Fibroblast of skin of scalp (primary cell): ENCODE results near the gene CYP26A1.

Experiments used
- DNase-seq: peaks from one replicate; pipeline ENCODE4 v3.0.0-alpha.2; 2013

CYP26A1 gene

DNA sequence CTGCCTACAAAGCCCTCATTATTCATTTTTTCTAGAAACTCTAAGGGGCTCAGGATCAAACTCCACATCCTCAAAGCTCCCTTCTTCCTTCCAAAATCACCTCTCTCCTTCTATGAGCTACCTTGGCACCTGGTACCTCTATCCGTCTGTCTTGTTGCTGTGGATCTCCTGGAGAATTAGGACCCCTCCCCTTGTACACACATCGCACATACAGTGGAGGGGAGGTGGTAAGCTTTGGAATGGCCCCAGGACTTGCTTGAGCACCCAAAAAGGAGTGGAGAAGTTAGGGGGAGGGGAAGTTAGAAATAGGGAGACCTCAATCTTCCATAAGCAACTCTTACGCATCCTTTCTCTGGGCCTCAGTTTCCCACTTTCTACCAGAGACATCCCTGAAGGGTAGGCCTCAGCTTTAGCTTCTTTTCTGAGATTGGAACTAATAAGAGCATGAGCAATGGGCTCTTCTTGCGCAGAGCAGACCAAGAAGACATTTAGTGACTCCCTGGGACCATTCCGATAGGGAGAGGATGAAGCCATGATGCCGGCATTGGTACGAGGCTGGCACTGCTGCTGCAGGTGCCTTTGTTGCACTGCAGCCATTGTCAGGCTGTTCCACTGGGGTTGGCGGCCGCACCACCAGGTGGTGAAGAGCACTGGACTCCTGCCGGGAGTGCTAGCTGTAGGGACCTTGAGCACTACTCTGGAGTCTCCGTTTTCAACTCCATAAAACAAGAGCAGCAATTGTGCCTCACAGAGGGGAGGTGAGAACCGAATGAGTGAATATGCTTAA is 8.6 kb upstream of the CYP26A1 start:
- no peak for DNase-seq

DNA sequence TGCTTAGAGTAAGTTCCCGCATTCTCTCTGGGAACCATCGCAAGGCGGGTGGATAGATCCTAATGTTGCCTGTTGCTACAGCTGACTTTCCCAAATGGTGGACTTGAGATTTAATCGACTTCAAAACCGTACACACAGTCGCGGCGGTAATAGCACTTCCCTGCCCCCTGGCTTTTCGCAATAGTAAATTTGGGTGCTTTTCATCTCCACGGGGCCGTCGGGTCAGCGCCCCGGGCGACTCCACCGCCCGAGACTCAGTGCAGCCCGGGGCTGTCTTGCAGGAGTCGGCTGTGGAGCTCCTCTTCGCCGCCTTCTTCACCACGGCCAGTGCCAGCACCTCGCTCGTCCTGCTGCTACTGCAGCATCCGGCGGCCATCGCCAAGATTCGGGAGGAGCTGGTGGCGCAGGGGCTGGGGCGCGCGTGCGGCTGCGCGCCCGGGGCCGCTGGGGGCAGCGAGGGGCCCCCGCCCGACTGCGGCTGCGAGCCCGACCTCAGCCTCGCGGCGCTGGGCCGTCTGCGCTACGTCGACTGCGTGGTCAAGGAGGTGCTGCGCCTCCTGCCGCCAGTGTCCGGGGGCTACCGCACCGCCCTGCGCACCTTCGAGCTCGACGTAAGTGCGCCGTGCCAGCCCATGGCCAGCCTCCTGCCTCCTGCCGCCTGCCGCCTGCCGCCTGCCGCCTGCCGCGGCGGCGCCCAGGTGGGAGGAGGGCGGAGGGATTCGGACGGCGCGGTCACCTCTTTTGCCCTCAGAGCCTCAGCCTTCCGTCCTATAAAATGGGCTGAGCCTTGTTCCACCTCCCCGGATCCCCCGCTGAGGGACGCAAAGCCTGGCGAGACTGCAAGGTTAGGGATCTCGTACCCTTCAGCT is 7.8 kb upstream of the CYP26A1 start:
- DNase-seq: no peak

DNA sequence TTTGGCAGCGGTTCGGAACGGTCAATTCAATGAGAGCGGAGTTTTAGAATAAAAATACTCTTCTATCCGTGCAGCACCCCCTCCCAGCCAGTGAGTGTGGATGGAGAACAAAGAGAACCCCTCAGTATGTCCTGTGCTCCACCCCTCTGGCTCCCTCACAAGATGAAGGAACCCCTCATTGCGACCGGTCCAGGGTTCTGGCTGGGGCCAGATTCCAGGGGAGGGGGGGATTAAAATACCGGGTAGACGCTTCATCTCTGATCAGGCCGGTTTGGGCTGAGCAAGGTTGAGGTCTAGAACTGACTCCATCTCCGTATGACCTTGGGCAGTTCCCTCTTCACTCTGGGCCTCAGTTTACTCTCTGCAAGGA is 7.2 kb upstream of the CYP26A1 start:
- no peak for DNase-seq

DNA sequence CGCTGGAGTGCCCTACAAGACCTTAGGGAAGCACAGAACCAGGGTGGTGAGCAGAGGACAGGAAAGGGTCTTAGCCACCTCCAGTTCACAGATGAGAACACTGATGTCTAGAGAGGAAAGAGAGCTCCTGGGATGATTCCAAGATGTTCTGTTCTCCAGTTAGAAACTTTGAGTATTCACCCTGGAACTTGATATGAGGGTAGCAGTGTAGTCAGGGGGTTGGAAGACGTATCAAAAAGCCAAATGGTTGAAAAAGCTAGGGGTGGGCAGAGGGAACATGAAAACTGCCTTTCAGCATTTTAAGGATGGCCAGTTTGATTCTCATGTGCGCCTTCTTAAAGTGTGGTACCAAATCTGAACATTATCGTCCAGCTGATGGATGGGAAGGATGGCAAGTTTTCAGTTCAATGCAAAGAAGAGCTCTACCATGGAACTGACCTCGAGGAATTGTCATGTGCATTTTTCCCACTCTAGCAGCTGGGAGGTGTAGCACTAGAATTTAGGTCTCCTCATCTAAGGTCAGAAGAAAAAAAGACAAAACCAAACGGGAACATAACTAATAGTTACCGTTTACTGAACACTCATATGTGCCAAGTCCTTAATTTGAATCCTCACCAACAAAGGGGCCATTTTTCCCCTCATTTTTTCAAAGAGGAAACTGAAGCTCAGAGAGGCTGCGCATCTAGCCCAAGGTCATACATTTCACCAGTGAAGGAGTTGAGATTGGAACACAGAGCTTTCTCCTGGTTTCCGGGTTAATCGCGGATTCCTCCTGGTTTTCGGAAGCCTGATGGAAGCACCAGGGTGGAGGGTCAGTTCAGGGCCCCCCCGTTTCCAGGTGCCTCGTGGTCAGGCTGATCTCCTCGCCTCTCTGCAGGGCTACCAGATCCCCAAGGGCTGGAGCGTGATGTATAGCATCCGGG is 6.0 kb upstream of the CYP26A1 start:
- DNase-seq: no peak

GRCh38 chr10:93068411-93069244 is 5.1 kb upstream of the CYP26A1 start:
- no peak for DNase-seq

DNA sequence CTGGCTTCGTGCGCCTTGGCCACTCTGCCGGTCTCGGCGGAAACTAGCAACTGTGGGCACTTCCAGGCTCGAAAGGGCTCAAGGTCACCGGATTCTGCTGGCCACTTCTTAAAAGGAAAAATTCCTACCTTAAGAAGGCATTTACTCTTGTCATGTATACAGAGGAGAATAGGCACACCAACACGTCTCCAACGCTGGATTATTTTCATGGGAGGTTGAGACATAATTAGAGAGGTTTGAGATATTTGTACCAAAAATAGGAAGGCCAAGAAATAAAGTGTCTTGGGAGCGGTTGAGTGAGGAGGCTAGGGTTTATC is 4.5 kb upstream of the CYP26A1 start:
- no peak for DNase-seq

GRCh38 chr10:93070378-93071176 is 3.1 kb upstream of the CYP26A1 start:
- DNase-seq: no peak

GRCh38 chr10:93071177-93071472 is 2.6 kb upstream of the CYP26A1 start:
- DNase-seq: no peak

GRCh38 chr10:93071674-93072224 is 1.9 kb upstream of the CYP26A1 start:
- no peak for DNase-seq

GRCh38 chr10:93072225-93072712 is 1.4 kb upstream of the CYP26A1 start:
- no peak for DNase-seq

- no peak for DNase-seq
These were observed 767 bp upstream of the CYP26A1 start for GRCh38 chr10:93072713-93073538.

DNA sequence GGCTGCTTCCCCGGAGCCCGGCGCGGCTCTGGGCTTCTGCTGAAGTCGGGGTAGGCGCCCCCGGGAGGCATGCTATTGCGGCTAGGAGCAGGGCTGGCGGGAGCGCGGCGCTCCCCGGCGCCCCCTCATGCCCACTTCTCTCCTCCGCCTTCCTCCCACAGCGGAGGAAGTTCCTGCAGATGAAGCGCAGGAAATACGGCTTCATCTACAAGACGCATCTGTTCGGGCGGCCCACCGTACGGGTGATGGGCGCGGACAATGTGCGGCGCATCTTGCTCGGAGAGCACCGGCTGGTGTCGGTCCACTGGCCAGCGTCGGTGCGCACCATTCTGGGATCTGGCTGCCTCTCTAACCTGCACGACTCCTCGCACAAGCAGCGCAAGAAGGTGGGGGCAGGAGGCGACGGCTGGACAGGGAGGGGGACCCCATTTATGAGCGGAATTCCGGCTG is 479 bp downstream of the CYP26A1 start:
- DNase-seq: no peak

DNA sequence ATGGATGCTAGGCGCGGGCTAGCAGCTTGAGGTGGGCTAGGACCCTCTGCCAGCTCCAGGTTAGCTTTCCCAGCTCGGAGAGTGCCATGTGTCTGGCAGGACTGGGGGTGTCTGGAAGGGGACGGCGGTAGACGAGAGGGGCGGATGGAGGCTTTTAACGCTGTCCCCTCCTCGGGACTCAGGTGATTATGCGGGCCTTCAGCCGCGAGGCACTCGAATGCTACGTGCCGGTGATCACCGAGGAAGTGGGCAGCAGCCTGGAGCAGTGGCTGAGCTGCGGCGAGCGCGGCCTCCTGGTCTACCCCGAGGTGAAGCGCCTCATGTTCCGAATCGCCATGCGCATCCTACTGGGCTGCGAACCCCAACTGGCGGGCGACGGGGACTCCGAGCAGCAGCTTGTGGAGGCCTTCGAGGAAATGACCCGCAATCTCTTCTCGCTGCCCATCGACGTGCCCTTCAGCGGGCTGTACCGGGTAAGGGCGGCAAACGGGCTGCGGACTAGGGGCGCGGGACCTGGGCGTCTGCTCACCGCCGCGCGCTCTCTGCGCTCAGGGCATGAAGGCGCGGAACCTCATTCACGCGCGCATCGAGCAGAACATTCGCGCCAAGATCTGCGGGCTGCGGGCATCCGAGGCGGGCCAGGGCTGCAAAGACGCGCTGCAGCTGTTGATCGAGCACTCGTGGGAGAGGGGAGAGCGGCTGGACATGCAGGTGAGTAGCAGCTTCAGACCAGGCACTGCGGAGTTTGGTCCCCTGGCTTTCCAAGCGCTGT is 1.1 kb downstream of the CYP26A1 start:
- DNase-seq: no peak

DNA sequence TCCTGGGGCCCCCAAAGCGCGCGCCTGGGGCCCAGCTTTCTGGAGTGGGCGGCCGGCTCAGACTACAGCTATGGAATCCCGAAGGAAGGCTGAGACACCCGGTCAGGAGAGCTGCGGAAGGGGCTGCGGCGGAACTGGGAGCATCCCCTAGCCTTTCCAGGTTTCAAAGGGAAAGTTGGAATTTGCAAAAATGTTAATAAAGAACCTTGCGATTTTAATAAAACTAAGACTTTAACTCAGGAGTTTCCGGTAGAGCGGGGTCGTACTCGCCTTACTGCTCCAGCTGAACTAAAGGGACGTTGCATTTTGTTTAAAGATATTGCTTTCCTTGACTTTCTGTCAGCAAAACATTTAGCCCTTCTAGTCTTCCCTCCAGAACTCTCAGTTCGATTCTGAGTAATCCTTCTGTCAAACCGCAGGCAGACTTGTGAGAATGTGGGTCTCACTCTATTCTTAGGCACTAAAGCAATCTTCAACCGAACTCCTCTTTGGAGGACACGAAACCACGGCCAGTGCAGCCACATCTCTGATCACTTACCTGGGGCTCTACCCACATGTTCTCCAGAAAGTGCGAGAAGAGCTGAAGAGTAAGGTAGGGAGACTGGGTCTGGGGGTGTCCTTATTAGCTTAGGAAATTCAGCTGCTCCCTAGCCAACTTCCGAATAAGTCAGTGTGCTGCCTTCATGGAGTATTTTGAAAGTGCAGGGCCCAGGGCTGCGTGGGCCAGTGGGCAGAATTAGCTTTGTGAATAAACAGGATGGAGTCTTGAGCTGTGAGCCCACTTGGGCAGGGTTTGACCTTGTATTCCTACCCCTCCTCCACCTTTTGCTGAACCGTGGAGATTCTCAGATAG is 1.9 kb downstream of the CYP26A1 start:
- DNase-seq: no peak

DNA sequence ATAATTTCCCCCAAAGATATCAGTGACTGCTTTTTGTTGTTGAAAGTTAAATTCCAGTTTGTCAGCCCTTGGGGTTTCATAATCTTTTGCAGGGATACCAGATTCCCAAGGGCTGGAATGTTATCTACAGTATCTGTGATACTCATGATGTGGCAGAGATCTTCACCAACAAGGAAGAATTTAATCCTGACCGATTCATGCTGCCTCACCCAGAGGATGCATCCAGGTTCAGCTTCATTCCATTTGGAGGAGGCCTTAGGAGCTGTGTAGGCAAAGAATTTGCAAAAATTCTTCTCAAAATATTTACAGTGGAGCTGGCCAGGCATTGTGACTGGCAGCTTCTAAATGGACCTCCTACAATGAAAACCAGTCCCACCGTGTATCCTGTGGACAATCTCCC is 3.2 kb downstream of the CYP26A1 start:
- peak; percentile 50 for DNase-seq

- DNase-seq: no peak
These were observed 4.2 kb downstream of the CYP26A1 start for GRCh38 chr10:93077860-93078337.

DNA sequence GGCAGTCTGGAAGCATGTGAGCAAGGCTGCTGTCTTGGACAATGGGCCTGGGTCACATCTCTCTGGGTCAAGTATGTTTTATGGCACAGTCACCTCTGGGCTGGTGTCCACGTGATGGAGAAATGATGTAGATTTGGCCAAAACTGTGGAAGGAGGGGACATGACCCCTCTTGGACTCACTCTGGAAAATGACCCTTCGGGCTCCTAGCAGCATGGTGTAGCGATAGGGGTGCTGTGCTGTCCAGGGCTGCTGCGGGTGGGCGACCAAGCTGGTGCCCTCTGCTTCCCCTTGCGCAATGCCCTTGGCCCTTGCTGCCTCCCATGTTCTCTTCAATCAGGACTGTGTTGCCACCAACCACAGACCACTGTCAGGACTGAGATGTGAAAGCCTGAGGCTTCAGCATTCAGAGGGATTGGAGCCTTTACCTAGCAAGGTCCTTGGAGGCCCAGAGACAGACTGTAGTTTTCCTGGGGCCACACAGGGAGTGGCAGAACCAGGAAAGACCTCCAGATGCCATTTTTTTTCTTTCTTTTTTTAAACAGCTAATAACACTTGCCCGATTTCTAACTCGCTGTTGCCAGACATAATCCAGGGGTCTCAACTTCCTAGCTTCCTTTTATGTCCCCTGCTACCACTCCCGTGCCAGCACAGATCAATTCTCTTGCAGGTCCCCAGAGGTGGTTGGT is 6.1 kb downstream of the CYP26A1 start:
- no peak for DNase-seq
